Measurements from ENCODE around the gene RGS2. TPM values are rescaled to one million over a fixed set of nuclear protein-coding genes. Genes with fewer than 3 reads are reported as not detected.

The RGS2 gene
- total RNA-seq, 1 donor from 2014 or later: 5.0 TPM

- Mint-ChIP-seq H3K4me3 (ENCODE audit: low read depth) (no peak overlapping the region), H3K27me3 (ENCODE audit: low read depth) (peaks cover 21% of the 10 kb centered on the region), H3K36me3 (ENCODE audit: low read depth) (no peaks in the 10 kb centered on the region), H3K9me3 (no peaks in the 10 kb centered on the region), H3K27ac (no peak overlapping the region), H3K4me1 (ENCODE audit: low read depth) (no peaks in the 10 kb centered on the region)
- intact Hi-C loops (cut with micrococcal nuclease): no loop called here
- no peak for DNase-seq (ENCODE audit: low spot score)
Measured at GRCh38 chr1:192849442-192849841, 40.6 kb downstream of the RGS2 start.

GRCh38 chr1:192852001-192852947 lies 43.4 kb downstream of the RGS2 start:
- DNase-seq (ENCODE audit: low spot score): no peak
- Mint-ChIP-seq H3K4me1 (ENCODE audit: low read depth) (no peaks in the 10 kb centered on the region), H3K9me3 (no peaks in the 10 kb centered on the region), H3K36me3 (ENCODE audit: low read depth) (no peaks in the 10 kb centered on the region), H3K4me3 (ENCODE audit: low read depth) (no peak overlapping the region), H3K27ac (no peak overlapping the region), H3K27me3 (ENCODE audit: low read depth) (peaks cover 17% of the 10 kb centered on the region)
- intact Hi-C loops (cut with micrococcal nuclease): no loop called here

- Mint-ChIP-seq H3K36me3 (ENCODE audit: low read depth) (no peaks in the 10 kb centered on the region), H3K27me3 (ENCODE audit: low read depth) (no peaks in the 10 kb centered on the region), H3K27ac (no peak overlapping the region), H3K4me3 (ENCODE audit: low read depth) (no peak overlapping the region), H3K9me3 (no peaks in the 10 kb centered on the region), H3K4me1 (ENCODE audit: low read depth) (peaks cover 1% of the 10 kb centered on the region)
- no peak for DNase-seq (ENCODE audit: low spot score)
- intact Hi-C loops (cut with micrococcal nuclease): no loop called here
Measured at GRCh38 chr1:192858456-192858855, 49.6 kb downstream of the RGS2 start.

GRCh38 chr1:192859808-192860207 lies 51.0 kb downstream of the RGS2 start:
- H3K4me1 Mint-ChIP-seq (ENCODE audit: low read depth): peaks cover 1% of the 10 kb centered on the region
- DNase-seq (ENCODE audit: low spot score): no peak
- no peaks in the 10 kb centered on the region for H3K27me3 Mint-ChIP-seq (ENCODE audit: low read depth)
- no peaks in the 10 kb centered on the region for H3K9me3 Mint-ChIP-seq
- no peak overlapping the region for H3K27ac Mint-ChIP-seq
- intact Hi-C loops (cut with micrococcal nuclease): no loop called here
- H3K36me3 Mint-ChIP-seq (ENCODE audit: low read depth): no peaks in the 10 kb centered on the region
- H3K4me3 Mint-ChIP-seq (ENCODE audit: low read depth): no peak overlapping the region

GRCh38 chr1:192860478-192861185 lies 51.8 kb downstream of the RGS2 start:
- no peak overlapping the region for H3K27ac Mint-ChIP-seq
- no peak overlapping the region for H3K4me3 Mint-ChIP-seq (ENCODE audit: low read depth)
- no peaks in the 10 kb centered on the region for H3K9me3 Mint-ChIP-seq
- H3K36me3 Mint-ChIP-seq (ENCODE audit: low read depth): no peaks in the 10 kb centered on the region
- DNase-seq (ENCODE audit: low spot score): no peak
- H3K27me3 Mint-ChIP-seq (ENCODE audit: low read depth): no peaks in the 10 kb centered on the region
- peaks cover 1% of the 10 kb centered on the region for H3K4me1 Mint-ChIP-seq (ENCODE audit: low read depth)
- intact Hi-C loops (cut with micrococcal nuclease): no loop called here

- H3K9me3 Mint-ChIP-seq: no peaks in the 10 kb centered on the region
- no peak overlapping the region for H3K27ac Mint-ChIP-seq
- H3K27me3 Mint-ChIP-seq (ENCODE audit: low read depth): no peaks in the 10 kb centered on the region
- no peak for DNase-seq (ENCODE audit: low spot score)
- H3K36me3 Mint-ChIP-seq (ENCODE audit: low read depth): no peaks in the 10 kb centered on the region
- intact Hi-C loops (cut with micrococcal nuclease): no loop called here
- peaks cover 4% of the 10 kb centered on the region for H3K4me1 Mint-ChIP-seq (ENCODE audit: low read depth)
- no peak overlapping the region for H3K4me3 Mint-ChIP-seq (ENCODE audit: low read depth)
Measured at GRCh38 chr1:192861860-192862259, 53.0 kb downstream of the RGS2 start.

Other genes with a start within 250 kb of the RGS2 start
- gene RGS1, start 233.3 kb upstream of the RGS2 start, total RNA-seq: 4.2 and 4.3 TPM in 2 replicates
- not detected in 2 replicates for gene RGS13, start 172.9 kb upstream of the RGS2 start, total RNA-seq

All from activated T-helper 2 cell treated with anti-CD3 and anti-CD28 coated beads, Interferon-gamma antibody, Interleukin-2, Interleukin-4, amounts not matched to agents 10 μg/mL and 5 μg/mL and 100 μg/mL, durations not matched to agents 14 hours and 24 hours and 36 hours (primary cell).